Measurements from ENCODE around the gene KCTD3. TPM values are rescaled to one million over a fixed set of nuclear protein-coding genes. Genes with fewer than 3 reads are reported as not detected.

KCTD3 gene
- total RNA-seq, 1 donor = 48.9 TPM

DNA sequence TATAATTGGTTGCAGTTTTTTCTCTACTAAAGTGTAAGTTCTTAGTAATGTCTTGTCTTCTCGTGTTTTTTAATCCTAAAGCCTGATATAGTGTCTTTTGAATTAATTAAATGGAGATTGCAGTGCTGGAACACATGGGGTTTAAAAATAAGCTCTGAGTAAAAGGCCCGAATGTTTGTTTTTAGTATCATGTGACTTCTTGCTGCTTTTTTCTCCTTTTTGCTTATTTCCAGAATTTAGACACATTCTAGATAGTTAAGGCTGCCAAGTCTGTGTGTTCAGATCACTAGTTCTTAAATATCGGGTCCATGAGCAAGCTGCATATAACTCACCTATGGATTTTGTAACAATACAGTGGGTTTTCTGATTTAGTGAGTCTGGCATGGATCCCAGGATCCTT, 27.5 kb downstream of the KCTD3 start:
- Histone ChIP-seq H3K27ac (ENCODE audit: low read depth, low read length) (no peak overlapping the region), H3K4me1 (ENCODE audit: insufficient read depth, low read length) (peaks cover 12% of the 10 kb centered on the region), H3K4me2 (ENCODE audit: insufficient read depth, low read length) (no peak overlapping the region), H3K36me3 (ENCODE audit: insufficient read depth, low read length) (peaks cover 22% of the 10 kb centered on the region), H3K4me3 (ENCODE audit: insufficient read depth, low read length) (no peak overlapping the region), H4K20me1 (ENCODE audit: insufficient read depth, low read length) (no peaks in the 10 kb centered on the region), H2AFZ (ENCODE audit: low read length) (no peak overlapping the region), H3K79me2 (ENCODE audit: insufficient read depth, low read length) (peaks cover 21% of the 10 kb centered on the region), H3K9me3 (ENCODE audit: low read depth, low read length) (no peaks in the 10 kb centered on the region), H3K27me3 (ENCODE audit: insufficient read depth, low read length) (no peaks in the 10 kb centered on the region)
- TF ChIP-seq, protein P1, sequence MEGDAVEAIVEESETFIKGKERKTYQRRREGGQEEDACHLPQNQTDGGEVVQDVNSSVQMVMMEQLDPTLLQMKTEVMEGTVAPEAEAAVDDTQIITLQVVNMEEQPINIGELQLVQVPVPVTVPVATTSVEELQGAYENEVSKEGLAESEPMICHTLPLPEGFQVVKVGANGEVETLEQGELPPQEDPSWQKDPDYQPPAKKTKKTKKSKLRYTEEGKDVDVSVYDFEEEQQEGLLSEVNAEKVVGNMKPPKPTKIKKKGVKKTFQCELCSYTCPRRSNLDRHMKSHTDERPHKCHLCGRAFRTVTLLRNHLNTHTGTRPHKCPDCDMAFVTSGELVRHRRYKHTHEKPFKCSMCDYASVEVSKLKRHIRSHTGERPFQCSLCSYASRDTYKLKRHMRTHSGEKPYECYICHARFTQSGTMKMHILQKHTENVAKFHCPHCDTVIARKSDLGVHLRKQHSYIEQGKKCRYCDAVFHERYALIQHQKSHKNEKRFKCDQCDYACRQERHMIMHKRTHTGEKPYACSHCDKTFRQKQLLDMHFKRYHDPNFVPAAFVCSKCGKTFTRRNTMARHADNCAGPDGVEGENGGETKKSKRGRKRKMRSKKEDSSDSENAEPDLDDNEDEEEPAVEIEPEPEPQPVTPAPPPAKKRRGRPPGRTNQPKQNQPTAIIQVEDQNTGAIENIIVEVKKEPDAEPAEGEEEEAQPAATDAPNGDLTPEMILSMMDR (IDR thresholded peaks at IDR 0.05; ENCODE audit: extremely low read depth, low read depth, low read length) = no peak
- no peak for DNase-seq (ENCODE audit: insufficient read length, low spot score, missing footprints)

DNA sequence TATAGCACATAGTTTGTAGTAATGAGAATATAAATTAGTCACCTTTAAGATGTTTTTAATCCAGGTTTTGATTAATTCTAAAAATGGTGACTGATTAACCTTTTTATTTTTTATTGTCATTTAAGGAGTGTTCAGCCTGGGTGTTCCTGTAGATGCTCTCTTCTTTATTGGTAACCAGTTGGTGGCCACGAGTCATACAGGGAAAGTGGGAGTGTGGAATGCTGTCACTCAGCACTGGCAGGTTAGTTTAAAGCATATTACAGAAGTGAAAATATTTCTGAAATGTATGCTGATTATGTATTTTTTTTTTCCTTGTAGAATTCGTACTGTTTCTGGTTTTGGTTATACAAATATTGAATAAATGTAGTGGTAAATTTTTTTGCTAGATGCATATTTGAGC, 28.1 kb downstream of the KCTD3 start:
- H2AFZ ChIP-seq (ENCODE audit: low read length) = no peak overlapping the region
- no peak overlapping the region for H3K4me2 ChIP-seq (ENCODE audit: insufficient read depth, low read length)
- peaks cover 15% of the 10 kb centered on the region for H3K4me1 ChIP-seq (ENCODE audit: insufficient read depth, low read length)
- no peaks in the 10 kb centered on the region for H4K20me1 ChIP-seq (ENCODE audit: insufficient read depth, low read length)
- no peak for DNase-seq (ENCODE audit: insufficient read length, low spot score, missing footprints)
- H3K27ac ChIP-seq (ENCODE audit: low read depth, low read length) = no peak overlapping the region
- no peaks in the 10 kb centered on the region for H3K9me3 ChIP-seq (ENCODE audit: low read depth, low read length)
- no peak overlapping the region for H3K4me3 ChIP-seq (ENCODE audit: insufficient read depth, low read length)
- H3K27me3 ChIP-seq (ENCODE audit: insufficient read depth, low read length) = no peaks in the 10 kb centered on the region
- TF ChIP-seq, protein P1 (IDR thresholded peaks at IDR 0.05; ENCODE audit: extremely low read depth, low read depth, low read length) = no peak
- H3K79me2 ChIP-seq (ENCODE audit: insufficient read depth, low read length) = peaks cover 19% of the 10 kb centered on the region
- peaks cover 19% of the 10 kb centered on the region for H3K36me3 ChIP-seq (ENCODE audit: insufficient read depth, low read length)

DNA sequence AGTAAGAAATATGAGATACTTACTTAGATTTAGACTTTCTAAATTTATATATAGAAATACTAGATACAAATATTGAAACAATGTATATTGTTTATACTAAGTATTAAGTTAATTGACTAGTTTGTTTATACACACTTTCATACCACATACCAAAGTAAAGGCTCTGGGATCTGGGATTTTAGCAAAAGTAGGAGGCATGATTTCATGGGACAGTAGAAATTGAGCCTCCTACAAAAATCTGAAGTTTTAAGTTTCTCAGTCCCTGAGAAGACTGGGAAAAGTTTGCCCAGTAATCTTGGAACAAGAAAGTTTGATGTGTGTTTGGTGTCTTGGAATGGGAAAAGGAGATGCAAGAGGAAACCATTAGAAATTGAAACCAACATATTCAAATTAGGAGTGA, 30.9 kb downstream of the KCTD3 start:
- H3K79me2 ChIP-seq (ENCODE audit: insufficient read depth, low read length) = peaks cover 10% of the 10 kb centered on the region
- TF ChIP-seq, protein P1 (IDR thresholded peaks at IDR 0.05; ENCODE audit: extremely low read depth, low read depth, low read length) = no peak
- no peaks in the 10 kb centered on the region for H4K20me1 ChIP-seq (ENCODE audit: insufficient read depth, low read length)
- no peaks in the 10 kb centered on the region for H3K9me3 ChIP-seq (ENCODE audit: low read depth, low read length)
- no peak overlapping the region for H3K27ac ChIP-seq (ENCODE audit: low read depth, low read length)
- H3K4me1 ChIP-seq (ENCODE audit: insufficient read depth, low read length) = peaks cover 21% of the 10 kb centered on the region
- no peaks in the 10 kb centered on the region for H3K27me3 ChIP-seq (ENCODE audit: insufficient read depth, low read length)
- H3K36me3 ChIP-seq (ENCODE audit: insufficient read depth, low read length) = peaks cover 24% of the 10 kb centered on the region
- no peak overlapping the region for H3K4me3 ChIP-seq (ENCODE audit: insufficient read depth, low read length)
- no peak overlapping the region for H2AFZ ChIP-seq (ENCODE audit: low read length)
- no peak for DNase-seq (ENCODE audit: insufficient read length, low spot score, missing footprints)
- H3K4me2 ChIP-seq (ENCODE audit: insufficient read depth, low read length) = no peak overlapping the region

DNA sequence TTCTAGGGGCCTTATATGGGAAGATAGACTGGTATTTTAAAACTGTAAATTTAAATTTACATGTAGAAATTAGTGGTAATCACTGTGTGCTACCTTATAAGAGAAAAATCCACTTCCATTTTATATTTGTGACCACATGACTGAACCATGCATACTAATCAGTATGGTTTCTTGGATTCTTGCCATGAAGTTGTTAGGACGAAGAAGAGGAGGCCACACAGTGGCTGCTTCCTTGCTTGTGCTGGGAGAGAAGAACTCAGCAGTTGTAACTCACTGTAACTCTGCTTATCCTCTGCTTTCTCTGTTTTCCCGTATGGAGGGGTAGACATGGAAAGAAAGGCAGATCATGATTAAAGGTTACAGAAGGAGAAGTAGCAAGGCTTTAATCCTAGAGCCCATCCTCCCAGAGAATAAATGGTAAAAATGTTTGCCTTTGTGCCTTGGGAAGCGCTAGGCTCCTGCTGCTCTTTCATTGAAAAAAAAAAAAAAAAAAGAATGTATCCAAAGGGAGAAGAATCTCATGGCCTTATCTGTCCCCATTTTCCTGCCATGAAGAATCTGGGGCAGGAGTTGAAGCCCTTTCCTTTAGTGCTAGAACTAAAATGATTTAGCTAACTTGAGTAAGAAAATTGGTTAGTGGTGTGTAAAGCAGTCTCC, 32.4 kb downstream of the KCTD3 start:
- H4K20me1 ChIP-seq (ENCODE audit: insufficient read depth, low read length) = no peaks in the 10 kb centered on the region
- H3K36me3 ChIP-seq (ENCODE audit: insufficient read depth, low read length) = peaks cover 29% of the 10 kb centered on the region
- H3K4me3 ChIP-seq (ENCODE audit: insufficient read depth, low read length) = no peak overlapping the region
- H3K27ac ChIP-seq (ENCODE audit: low read depth, low read length) = no peak overlapping the region
- H3K27me3 ChIP-seq (ENCODE audit: insufficient read depth, low read length) = no peaks in the 10 kb centered on the region
- H3K9me3 ChIP-seq (ENCODE audit: low read depth, low read length) = no peaks in the 10 kb centered on the region
- H3K79me2 ChIP-seq (ENCODE audit: insufficient read depth, low read length) = peaks cover 5% of the 10 kb centered on the region
- TF ChIP-seq, protein P1 (IDR thresholded peaks at IDR 0.05; ENCODE audit: extremely low read depth, low read depth, low read length) = no peak
- H3K4me2 ChIP-seq (ENCODE audit: insufficient read depth, low read length) = no peak overlapping the region
- no peak for DNase-seq (ENCODE audit: insufficient read length, low spot score, missing footprints)
- no peak overlapping the region for H2AFZ ChIP-seq (ENCODE audit: low read length)
- H3K4me1 ChIP-seq (ENCODE audit: insufficient read depth, low read length) = peaks cover 19% of the 10 kb centered on the region
